Middle frontal gyrus (tissue), 1 donor: ENCODE measurements around the gene PPP3CA.

Source experiments
- DNase-seq: peaks from one replicate; pipeline ENCODE4 v3.0.0-alpha.2; 2015; ENCODE audit warnings: low spot score; ENCODE audit errors: extremely low spot score

Gene PPP3CA

DNA sequence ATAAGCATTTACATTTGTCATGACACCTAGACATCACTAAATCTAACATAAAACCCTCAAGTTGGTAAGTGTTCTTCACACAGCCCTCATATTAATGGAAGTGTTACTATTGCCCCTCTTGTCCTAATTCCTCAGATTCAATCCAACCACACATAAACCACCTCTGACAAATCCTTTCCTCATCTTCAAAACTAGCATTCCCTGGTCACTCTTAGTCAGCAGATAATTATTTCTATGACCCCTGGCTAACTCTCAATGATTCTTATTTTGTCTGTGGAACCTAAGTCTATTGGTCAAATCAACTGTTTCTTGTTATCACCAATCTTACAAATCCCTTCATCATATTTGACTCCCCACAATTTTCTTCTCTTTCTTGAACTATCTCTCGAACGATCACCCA lies 168.6 kb downstream of the PPP3CA start:
- DNase-seq, result no peak

DNA sequence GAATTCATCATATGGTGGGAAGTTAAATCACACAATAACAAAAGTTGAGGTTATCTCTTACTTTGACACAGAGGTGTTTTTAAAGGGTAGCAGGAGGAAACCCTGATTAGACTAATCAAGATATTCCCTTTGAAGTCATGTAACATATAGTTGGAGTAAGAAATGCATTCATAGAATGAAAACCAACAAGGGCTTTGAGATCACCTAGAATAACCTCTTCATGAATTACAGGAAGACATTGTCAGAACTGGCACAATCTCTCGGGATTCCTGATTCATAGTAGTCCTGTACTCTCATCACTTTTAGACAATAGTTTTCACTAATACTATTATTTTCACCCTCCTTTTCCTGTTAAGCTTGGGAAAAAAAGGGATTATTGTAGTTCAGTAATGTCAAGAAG lies 170.2 kb downstream of the PPP3CA start:
- DNase-seq, result no peak

DNA sequence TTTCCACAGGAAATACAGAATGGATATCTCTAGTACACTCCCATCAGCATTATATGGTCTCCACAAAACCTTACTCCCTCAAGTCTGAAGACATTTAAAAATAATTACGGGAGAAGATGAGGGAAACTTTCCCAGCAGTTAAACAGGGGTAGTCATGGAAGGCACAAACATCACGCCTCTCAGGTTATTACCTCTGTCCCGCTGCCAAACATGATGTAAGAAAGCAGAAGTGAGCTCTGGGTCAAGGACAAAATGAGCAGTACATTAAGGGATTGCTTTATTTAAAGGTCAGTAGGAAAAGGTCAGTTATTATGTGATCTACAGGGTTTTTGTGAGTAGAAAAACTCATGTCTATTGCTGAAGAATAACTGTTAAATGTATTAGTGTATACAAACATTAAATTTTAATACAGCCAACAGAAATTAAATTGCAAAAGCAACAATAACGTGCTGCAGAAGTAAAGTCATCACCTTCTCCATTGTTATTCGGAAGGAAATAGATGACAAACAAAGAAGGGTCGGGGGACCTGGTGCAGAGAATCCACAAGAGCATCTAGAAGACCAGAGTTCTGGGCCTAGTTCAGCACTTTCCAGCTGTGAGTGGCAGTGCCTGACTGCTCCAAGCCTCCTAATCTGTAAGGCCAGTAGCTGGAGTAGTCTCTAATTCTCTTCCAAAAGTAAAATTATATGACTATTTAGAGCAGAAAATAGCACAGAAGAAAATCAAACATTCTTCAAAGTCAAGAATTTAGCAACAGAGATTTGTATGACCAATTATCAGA lies 171.2 kb downstream of the PPP3CA start:
- no peak for DNase-seq

DNA sequence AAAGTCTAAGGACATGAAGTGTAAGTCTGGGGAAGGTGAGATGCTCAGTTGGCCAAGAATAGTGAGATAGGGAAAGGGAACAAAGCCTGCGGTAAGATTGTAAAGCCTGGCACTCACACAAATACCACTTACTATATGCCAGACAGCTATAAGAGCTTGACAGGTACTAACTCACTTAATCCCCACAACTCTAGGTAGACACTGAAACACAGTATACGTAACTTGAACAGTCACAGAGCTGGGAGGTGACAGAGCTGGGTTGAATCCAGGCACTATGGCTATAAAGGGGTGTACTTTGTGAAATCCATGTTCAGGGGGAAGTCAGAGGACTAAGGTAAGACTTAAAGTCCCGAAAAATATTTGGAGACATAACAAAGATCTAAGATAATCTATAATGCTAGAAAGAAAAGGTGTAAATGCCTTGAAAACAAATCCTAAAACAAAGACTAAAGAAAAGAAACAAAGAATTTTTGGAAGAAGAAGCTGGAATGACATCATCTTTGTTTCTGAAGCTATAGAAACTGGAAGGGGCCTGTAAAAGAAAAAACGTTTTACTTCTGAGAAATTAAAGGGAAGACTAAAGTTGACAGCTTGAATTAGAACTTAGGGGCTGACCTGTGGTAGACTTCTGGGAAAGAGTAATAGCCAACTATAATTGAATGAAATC lies 172.5 kb downstream of the PPP3CA start:
- no peak for DNase-seq

DNA sequence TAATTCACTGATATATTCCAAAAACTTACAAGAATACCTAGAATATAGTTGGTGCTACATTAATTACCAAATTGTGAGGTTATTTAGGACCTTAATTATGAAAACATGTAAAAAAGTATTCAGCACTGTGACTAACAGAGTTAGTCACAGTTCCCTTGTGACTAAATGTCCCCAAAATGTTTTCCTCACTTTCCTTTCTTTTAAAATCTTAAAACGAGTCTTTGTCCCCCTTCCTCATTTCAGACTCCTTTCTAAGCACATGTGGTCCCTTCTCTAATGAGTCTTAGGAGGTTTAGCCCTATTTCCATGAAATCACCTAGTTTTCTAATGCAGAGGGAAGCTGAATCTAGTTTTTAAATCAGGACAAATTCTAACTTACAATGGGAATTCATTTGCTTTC lies 175.0 kb downstream of the PPP3CA start:
- no peak for DNase-seq

DNA sequence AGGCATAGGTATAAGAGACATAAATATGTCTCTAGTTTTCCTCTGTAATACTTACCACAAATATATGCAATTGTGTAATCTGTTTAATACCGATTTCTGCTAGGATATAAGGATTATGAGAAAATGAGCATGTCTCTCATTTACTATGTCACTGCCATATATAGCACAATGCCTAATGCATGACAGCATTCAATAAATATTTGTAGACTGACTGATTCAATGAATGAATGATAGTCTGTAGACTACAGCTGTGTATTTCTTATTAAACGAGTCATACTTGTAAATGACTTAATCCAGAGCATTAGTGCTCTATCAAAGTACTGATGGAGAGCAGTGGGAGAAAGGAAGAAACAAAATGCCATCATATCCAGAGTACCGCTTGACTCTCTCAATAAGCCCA lies 175.6 kb downstream of the PPP3CA start:
- DNase-seq, result no peak

DNA sequence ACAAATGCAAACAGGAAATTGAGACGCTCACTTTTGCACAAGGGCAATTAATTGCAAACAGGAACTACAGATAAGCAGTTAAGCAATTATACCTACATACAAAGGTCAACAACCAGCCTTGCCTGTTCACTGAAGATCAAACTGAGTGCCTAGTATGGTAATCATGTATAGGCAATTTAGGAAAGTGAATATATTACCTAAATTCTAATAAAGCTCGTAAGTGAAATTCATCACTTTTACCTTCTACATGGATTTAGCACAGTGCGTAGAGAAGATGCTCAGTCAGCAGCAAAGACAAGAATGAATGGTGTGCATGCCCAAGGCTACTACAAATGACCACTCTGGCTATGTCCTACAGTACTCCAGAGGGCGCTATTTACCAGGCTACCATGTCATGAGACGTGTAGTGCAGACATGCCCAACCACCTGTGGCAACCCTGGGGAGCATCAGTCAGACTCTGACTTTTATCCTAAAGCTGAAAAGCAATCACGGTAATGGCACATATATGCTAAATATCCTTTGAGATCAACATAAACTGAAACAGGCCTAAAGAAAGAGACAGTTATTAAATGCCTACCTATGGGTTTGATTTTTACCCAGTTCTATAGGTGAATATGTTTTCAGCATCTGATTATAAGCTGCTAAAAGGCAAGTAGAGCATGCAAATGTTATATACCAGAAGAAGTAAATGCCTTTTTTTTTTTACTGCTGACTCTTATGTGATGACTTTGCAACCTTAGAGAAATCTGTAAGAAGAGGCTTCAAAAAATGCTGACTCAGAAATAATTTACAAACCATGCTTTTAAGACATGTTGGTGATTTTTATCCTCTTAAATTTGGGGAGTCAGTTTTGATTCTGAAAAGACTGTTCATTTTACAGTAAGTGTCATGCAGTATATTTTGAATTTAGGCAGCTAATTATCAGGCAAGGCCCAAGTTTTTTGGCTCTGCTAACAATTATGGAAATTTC lies 178.0 kb downstream of the PPP3CA start:
- no peak for DNase-seq

DNA sequence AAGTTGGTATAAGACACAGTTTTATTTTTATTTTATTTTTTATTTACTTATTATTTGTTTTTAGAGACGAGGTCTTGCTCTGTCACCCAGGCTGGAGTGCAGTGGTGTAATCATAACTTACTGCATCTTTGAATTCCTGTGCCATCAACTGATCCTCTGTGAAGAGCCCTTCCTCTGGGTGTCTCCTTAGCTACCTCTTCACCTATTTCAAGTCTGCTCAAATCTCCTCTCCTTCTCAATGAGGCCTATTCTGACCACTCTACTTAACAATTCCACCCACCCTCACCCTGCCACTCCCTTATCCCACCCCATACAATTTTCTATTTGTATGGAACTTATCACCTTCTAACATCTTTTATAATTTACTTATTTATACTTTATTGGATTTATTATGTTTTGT lies 183.4 kb downstream of the PPP3CA start:
- no peak for DNase-seq

DNA sequence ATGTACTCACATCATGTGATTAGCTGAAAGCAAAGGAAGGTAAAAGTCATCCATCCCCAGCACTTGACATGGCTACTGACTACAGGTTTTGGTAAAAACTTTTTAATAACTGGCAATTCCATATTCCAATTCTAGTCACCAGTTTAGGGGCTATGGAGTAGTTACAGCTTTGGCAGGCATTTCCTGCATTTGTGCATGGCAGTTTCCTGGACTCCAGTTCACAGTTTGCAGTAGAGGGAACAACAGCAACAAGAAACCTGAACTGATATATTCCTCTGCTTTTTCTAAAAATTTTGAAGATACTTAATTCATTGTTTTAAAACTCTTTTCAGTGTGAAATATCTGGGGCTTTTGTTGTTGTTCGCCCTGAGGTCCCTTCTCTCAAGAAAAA lies 184.3 kb downstream of the PPP3CA start:
- no peak for DNase-seq

DNA sequence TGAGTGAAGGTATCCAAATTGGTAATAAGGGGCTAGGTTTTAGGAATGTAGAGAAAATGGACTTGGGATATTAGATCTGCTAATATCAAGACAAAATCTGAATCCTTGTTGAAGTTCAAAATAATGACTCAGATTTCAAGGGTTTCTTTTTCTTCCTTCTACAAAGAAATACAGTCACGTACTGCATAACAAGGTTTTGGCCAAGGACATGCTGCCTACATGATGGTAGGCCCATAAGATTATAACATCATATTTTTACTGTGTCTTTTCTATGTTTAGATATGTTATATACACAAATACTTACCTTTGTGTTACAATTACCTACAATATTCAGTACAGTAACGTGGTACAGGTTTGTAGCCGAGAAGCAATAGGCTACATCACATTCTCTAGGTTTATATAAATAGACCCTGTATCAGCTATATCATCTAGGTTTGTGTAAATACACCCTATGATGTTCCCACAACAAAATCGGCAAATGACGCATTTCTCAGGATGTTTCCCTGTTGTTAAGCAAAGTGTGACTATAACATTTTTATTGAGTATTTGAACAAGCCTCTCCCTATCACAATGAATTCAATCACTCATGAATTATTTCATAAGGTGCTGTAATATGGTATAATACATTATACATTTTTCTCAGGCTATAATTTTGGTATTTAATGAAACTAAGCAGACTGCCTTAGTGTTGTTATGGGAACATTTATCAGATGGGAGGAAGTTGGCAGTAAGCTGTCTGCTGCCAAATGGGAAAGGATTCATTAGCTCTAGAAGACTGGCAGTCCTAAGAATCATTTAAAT lies 186.3 kb downstream of the PPP3CA start:
- no peak for DNase-seq

DNA sequence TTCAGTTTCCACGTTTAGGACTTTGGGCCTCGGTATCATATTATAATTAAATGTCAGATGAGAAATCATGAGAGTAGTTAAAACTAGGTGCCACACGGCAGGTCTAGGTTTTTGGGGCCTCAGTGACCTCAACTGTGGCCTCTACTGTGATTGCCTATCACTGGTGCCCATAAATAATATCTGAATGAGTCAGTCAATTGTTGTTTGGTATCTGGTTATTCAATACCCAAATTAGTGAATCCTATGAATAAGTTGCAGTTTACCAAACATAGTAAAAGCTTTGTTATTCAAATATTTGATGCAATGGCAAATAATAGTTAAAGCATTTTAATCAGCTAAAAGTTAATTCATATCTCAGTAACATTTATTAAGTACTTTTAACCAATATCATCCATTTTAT lies 188.8 kb downstream of the PPP3CA start:
- no peak for DNase-seq

DNA sequence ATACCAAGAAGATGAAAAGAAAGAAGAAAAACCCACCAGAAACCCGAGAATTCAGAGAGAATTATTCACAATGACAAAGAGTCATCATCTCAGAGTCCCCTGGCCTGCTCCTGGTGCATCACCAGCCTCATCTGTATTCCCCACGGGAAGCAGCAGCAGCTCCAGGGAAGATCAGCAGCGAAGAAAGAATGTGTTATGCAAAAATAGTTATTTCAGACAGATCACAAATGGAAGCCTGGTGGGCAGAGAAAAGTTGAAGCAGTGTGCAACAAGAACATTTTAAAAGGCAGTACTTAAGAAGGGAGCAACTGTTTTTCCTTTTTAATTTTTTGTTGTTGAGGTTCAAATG lies 189.2 kb downstream of the PPP3CA start:
- peak; percentile 45 for DNase-seq

DNA sequence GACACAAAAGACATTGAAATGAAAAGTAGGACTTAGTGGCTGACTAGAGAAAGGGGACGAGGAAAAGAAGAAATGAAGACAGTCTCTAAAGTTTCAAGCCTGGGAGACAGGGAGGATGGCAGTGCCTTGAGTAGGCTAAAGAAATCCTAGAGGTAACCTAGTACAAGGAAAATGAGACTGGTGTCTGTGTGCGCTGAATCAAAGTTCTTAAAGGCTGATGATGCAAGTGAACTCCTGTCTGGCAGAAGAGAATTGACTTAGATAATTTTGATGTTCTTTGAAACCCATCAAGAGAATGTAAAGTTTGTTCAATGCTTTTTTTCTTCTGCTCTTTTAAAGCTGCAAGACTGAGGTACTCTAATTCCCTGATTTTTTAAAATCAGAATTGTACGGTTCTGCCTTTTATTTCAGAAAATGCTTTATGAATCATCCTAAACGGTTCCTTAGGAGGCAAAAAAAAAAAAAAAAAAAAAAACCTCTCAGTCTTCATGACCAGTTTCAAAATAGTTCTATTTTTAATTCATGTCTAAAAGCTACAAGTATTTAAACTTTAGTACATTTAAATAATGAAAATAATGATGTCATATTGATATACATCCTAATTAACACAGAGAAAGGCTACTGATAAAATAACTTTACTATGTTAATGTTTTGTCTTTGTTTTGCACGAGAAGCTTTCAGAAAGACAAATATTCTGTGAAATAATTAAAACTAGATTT lies 189.8 kb downstream of the PPP3CA start:
- no peak for DNase-seq

DNA sequence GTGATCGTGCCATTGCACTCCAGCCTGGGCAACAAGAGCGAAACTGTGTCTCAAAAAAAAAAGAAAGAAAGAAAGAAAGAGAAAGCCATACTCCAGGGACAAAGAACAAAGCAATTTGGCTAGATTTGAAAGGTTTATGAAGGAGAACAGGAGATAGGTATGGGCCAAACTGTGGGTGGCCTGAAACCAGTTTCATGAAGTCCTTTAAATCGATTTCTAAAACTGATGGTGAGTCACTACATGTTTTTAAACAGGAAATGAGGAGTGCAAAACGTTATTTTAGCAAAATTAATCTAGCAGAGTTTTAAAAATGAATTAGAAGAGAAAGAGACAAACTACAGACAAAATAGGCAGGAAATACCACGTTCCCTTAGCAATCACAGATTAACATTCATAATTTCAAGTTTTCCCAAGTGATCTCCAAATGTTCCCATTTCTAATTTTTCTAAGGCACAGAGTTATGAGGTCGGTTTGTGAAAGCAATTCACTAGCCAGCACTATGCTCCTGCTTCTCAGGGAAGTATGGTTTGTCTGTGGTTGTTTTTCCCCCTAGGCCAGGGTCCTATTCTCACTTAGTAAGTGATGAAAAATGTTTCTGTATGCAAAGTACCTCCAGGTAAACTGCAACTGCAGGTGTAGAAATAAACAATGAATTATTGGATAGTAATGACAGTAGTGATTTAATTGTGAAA lies 190.6 kb downstream of the PPP3CA start:
- no peak for DNase-seq

DNA sequence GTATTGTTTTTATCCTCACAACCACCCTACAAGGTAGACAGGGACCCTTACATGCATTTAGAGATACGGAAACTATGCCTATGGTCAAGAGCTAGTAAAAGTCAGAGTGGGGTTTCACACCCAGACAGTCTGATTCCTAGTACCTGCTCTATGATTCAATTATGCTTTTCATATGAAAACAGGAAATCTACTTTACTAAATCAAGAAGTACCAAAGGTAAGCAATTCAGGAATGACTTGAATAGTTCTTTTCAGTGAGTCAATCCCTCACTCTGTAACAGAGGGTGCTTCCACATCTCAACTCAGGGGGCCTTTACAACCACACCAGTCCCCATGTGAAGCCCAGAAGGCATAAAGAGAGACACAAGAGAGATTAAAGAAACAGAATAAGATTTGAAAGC lies 191.4 kb downstream of the PPP3CA start:
- DNase-seq, result no peak

DNA sequence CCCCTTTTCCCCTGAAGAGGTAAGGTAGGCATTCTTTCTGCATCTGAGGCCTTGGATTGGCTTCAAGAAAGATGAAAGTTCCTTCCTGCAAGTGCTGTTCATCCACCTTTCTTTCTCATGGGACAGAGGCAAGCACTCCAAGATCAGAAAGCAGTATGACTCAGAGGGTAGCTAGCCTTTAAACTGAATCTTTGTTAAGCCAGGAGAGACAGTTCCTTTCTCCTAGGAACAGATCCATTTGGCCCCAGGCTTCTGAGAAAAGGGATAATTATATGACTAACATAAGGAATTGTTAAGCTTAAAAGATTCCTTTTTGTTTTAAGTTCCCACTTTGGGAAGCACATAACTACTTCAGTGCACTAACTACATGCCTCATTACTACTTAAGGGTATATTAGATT lies 192.0 kb downstream of the PPP3CA start:
- DNase-seq, result no peak

DNA sequence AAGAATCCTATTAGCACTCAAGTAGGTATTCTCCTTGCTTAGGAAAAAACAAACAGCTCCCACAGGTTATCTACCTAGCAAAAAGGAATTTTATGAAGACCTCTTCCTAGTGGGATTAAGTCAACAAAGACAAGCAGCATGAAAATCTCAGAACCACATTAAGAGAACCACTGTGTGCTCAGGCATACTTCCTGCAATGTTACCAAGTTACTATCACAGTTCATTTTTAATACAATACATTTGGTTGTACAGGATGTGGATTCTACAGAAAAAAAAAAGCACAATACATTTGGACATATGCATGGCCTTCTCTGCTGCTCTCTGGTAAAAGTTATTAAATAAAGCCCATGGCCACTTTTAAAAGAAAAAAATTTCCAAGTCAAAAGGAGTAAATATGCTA lies 193.7 kb downstream of the PPP3CA start:
- DNase-seq, result no peak

DNA sequence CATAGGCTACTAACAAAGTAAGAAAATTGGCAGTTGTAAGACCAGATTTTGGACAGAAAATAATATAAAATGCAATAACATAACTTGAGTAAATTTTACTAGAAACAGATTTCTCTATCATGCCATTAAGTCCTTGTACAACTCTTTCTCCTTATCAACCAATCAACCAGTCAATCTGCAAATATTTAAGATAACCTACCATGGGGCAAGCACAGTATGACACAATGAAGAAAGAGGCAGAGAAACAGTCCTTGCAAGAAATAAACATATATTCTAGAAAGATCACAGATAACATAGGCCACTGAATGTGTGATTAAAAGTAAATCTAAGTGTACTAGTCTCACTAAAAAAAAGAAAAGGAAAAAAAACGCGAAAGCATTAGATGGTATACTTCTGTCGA lies 194.8 kb downstream of the PPP3CA start:
- no peak for DNase-seq

DNA sequence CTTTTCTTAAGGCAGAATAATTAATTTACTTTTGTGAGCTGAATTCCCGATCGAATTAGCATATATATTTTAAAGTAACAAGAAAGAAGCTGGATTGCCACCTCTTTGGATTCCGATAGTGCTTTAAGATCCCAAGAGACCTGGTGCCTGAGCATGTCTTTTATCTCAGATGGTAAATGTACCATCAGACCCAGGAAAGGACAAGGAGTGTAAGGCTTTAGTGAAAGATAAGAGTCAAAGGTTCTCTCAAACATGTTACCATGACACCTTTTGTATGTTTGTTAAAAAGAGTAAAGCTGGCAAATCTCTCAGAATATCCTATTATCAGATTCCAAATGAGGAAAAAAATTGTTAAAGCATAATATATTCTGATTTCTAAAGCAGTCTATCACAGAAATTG lies 198.8 kb downstream of the PPP3CA start:
- DNase-seq, result no peak

DNA sequence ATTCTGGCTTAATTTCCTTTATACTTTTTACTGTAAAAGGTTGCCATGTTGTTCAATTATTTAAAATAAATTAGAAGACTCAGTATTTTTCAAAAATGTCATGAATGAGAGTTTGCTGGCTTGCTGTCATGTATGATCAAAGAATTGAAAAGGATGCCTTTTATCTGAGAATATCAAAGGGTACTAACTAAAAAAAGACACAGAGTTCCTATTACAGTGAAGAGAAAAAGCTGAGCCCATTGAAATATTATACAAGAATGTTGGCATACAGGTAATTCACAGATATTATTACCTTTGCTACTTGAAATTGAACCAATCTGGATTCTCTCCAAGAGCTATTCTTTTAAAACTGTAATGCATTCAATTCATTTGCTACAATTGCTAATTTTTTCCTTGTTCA lies 200.0 kb downstream of the PPP3CA start:
- no peak for DNase-seq
